Breast epithelium (tissue), 4 donors: Measurements from ENCODE around the gene LYG1. TPM values are rescaled to one million over a fixed set of nuclear protein-coding genes. Genes with fewer than 3 reads are reported as not detected.
"Not testable (repeated sequence)": the region's sequence is repeated elsewhere in the genome, so short reads cannot be mapped to it uniquely, and the experiment has no call there.

ENCODE experiments used
- DNase-seq, 2 donors: peaks; one replicate each; pipeline ENCODE4 v3.0.0-alpha.2; 2019; ENCODE audit warnings: low spot score in 2 of 2
- H3K27ac ChIP-seq, 2 donors: fragments of 200-600 bp; sonication (generic) in 1 of 2; one replicate each; pipeline ENCODE4 v1.5.1; 2016 to 2019; ENCODE audit warnings: mild to moderate bottlenecking in 1 of 2
- H3K27me3 ChIP-seq, 2 donors: fragments of 200-600 bp; sonication (generic) in 1 of 2; one replicate each; pipeline versions ENCODE4 v1.5.1 to v1.6.0; 2017 to 2019; ENCODE audit warnings: control low read depth in 1 of 2, mild to moderate bottlenecking in 1 of 2
- H3K36me3 ChIP-seq: fragments of 200-600 bp; one replicate; pipeline ENCODE4 v1.5.1; 2019
- H3K4me1 ChIP-seq, 2 donors: fragments of 200-600 bp; sonication (generic); one replicate each; pipeline ENCODE4 v1.5.1; 2016 to 2019; ENCODE audit warnings: control low read depth in 1 of 2
- H3K4me3 ChIP-seq, 3 donors: fragments of 200-600 bp; sonication (generic); 1 replicate in 2 of 3; 2 replicates in 1 of 3; pipeline ENCODE4 v1.5.1; 2016 to 2019; ENCODE audit warnings: mild to moderate bottlenecking in 3 of 3, moderate library complexity in 2 of 3
- H3K9me3 ChIP-seq, 2 donors: fragments of 200-600 bp; sonication (generic) in 1 of 2; one replicate each; pipeline ENCODE4 v1.5.1; 2016 to 2019; ENCODE audit warnings: control low read depth in 1 of 2
- POLR2A ChIP-seq: fragments of 450-650 bp; IDR thresholded peaks from one replicate; pipeline ENCODE4 v1.6.1; 2016; ENCODE audit warnings: antibody characterized with exemption, mild to moderate bottlenecking, moderate library complexity
- POLR2AphosphoS5 ChIP-seq, 3 donors: sonication (generic); formaldehyde crosslinking; IDR thresholded peaks; one replicate each; pipeline ENCODE4 v1.6.1; 2017; ENCODE audit warnings: antibody characterized with exemption in 3 of 3
- intact Hi-C: fragments of 100-400 bp; cut with DNase I; formaldehyde crosslinking; loops from one replicate; pipeline ENCODE4 v1.15.1; 2023; ENCODE audit warnings: low total_unique reads
- total RNA-seq, 3 donors: library from RNA; depleted of rRNA; stranded (reverse); fragments of >200 nt; gene quantifications; one replicate each; pipeline ENCODE4 v1.1.0, GENCODE V29; 2016
- TF ChIP-seq, protein P1 (sequence below), 3 donors: fragments of 450-650 bp; IDR thresholded peaks; one replicate each; pipeline ENCODE4 v1.5.1; 2016 to 2017; ENCODE audit warnings: antibody characterized with exemption in 3 of 3, mild to moderate bottlenecking in 3 of 3, moderate library complexity in 3 of 3

The LYG1 gene
- total RNA-seq, 3 donors from 2014 or later: 0.80 to 4.3 (median 2.2) TPM

DNA sequence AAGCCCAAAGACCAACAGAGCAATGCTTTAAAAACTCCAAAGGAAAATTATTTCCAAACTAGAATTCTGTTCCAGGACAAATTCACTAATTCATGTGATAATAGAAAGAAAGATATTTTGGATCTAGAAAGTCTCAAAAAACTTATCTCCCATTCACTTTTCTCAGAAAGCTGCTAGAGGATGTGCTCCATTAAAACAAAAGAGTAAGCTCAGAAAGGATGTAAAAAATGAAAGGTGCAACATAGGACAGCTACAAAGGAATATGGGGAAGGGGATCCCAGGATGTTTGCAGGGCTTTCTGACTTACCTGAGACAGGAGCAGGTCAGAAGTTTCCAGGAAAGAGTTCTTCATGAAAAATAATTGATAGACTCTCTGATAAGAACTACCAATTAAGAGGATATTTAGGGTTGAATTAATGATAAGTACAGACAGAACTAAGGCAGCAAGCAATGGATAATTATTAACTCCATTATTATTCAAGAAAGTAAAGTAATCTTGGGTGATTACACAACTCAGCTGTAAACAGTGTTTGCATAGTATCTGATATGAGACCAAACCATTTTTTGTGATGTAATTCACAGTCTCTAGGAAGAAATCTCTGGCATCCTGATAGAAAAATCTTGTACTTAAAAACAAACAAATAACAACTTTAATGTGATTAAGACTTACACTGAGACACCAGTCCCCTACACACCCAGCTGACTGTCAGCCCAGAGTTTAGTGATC, 20.9 kb downstream of the LYG1 start:
- no peak overlapping the region for H3K4me3 ChIP-seq
- intact Hi-C loops: loop anchor here (5.0 kb wide), 1 partner anchor 1067 kb away; no protein-coding TSS in a partner anchor
- DNase-seq: no peak
- no peaks in the 10 kb centered on the region for H3K4me1 ChIP-seq
- peaks cover 0 to 5% of the 10 kb centered on the region in 2 donors for H3K9me3 ChIP-seq
- H3K36me3 ChIP-seq: no peaks in the 10 kb centered on the region
- TF ChIP-seq POLR2AphosphoS5 (IDR thresholded peaks at IDR 0.05): no peak
- TF ChIP-seq, protein P1, sequence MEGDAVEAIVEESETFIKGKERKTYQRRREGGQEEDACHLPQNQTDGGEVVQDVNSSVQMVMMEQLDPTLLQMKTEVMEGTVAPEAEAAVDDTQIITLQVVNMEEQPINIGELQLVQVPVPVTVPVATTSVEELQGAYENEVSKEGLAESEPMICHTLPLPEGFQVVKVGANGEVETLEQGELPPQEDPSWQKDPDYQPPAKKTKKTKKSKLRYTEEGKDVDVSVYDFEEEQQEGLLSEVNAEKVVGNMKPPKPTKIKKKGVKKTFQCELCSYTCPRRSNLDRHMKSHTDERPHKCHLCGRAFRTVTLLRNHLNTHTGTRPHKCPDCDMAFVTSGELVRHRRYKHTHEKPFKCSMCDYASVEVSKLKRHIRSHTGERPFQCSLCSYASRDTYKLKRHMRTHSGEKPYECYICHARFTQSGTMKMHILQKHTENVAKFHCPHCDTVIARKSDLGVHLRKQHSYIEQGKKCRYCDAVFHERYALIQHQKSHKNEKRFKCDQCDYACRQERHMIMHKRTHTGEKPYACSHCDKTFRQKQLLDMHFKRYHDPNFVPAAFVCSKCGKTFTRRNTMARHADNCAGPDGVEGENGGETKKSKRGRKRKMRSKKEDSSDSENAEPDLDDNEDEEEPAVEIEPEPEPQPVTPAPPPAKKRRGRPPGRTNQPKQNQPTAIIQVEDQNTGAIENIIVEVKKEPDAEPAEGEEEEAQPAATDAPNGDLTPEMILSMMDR (IDR thresholded peaks at IDR 0.05): no peak
- no peak for TF ChIP-seq POLR2A
- H3K27ac ChIP-seq: no peak overlapping the region
- H3K27me3 ChIP-seq: no peaks in the 10 kb centered on the region

DNA sequence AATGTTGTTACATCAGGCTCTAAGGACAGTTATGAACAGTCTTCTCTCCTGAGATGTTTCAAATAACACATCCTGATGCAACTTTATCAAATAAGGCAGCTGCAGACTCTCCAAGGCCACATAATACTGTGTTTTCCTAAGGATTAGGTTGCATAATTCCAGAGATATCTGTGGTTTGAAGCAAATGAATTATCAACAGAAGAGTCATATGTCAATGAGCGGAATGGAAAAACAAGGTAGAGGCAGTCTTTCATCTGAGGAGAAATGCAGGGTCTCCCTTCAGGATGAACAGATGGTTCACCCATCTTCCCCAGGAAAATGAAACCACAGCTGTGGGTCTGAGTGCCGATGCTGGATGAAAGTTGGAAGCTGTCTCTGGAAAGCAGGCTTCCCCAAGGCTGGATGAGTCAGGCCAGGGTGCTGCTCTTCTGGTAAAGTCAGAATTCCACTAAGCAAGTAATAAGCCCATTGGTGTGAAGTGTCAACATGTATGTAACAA, 22.2 kb downstream of the LYG1 start:
- H3K4me1 ChIP-seq: no peaks in the 10 kb centered on the region
- no peak for DNase-seq
- H3K27me3 ChIP-seq: no peaks in the 10 kb centered on the region
- TF ChIP-seq POLR2A: no peak
- TF ChIP-seq POLR2AphosphoS5 (IDR thresholded peaks at IDR 0.05): no peak
- TF ChIP-seq, protein P1 (IDR thresholded peaks at IDR 0.05): no peak
- H3K36me3 ChIP-seq: no peaks in the 10 kb centered on the region
- intact Hi-C loops: loop anchor here (5.0 kb wide), 1 partner anchor 1068 kb away; no protein-coding TSS in a partner anchor
- H3K9me3 ChIP-seq: peaks cover 0 to 5% of the 10 kb centered on the region in 2 donors
- no peak overlapping the region for H3K4me3 ChIP-seq
- H3K27ac ChIP-seq: no peak overlapping the region

DNA sequence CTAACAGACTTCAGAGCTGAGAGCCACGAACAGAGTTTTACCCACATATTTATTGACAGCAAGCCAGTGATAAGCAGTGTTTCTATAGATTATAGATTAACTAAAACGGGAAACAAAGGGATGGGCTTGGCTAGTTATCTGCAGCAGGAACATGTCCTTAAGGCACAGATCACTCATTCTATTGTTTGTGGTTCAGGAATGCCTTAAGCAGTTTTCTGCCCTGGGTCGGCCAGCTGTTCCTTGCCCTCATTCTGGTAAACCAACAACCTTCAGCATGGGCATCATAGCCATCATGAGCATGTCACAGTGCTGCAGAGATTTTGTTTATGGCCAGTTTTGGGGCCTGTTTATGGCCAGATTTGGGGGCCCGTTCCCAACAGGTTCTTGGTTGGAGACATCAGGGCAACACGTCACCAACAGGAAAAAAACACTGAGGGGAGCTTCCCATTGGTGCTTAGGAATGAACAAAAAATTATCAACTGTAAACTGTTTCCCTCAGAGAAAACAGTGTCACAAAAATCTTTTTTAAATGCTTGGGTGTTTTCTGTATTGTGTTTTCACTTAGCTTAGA, 22.7 kb downstream of the LYG1 start:
- H3K4me1 ChIP-seq, H3K9me3 ChIP-seq, H3K36me3 ChIP-seq, H3K27ac ChIP-seq, DNase-seq, H3K27me3 ChIP-seq, H3K4me3 ChIP-seq: not testable (repeated sequence)
- intact Hi-C loops: loop anchor here (5.0 kb wide), 1 partner anchor 1069 kb away; no protein-coding TSS in a partner anchor

DNA sequence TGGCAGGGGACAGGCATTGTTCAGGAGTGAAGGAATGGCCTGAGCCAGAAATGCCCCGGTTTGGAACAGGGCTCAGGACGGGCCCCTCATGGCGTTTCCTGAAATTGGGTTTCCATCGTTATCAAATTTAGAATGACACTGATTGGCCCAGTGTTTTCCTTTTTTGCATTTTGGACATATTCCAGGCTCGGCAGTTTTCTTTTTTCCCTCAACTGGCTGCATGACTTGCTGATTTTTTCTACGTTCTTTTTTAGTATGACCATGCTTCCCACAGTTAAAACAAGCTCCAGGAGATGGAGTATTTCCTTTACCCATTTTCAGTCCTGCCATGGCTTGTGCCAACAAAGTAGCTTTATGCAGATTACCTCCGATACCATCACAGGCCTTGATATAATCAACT, 25.1 kb downstream of the LYG1 start:
- H3K4me3 ChIP-seq: no peak overlapping the region
- no peak overlapping the region for H3K27ac ChIP-seq
- intact Hi-C loops: loop anchor here (5.0 kb wide), 1 partner anchor 1071 kb away; no protein-coding TSS in a partner anchor
- no peak for DNase-seq
- no peaks in the 10 kb centered on the region for H3K4me1 ChIP-seq
- peaks cover 0 to 9% of the 10 kb centered on the region in 2 donors for H3K9me3 ChIP-seq
- TF ChIP-seq POLR2A: no peak
- no peak for TF ChIP-seq POLR2AphosphoS5 (IDR thresholded peaks at IDR 0.05)
- TF ChIP-seq, protein P1 (IDR thresholded peaks at IDR 0.05): no peak
- H3K27me3 ChIP-seq: no peaks in the 10 kb centered on the region
- no peaks in the 10 kb centered on the region for H3K36me3 ChIP-seq

DNA sequence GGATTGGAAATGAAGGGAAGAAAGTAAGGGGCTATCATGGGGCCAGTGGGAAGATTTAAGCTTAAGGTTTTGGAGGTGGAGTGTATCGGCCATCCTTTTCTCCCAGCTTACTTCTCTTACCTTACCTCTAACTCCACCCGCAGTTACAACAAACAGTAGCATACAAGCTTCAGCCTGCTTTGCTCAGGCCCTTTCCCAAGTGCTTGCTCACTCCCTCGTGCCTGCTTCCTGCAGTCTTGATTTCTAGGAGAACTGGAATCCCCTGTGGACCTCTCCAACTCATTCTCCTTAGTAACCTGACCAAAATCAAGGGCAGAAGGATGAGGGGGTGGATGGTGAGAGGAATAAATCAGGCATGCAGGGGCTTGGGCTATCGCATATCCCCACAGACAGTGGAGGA, 39.8 kb downstream of the LYG1 start:
- no peak overlapping the region for H3K27ac ChIP-seq
- no peaks in the 10 kb centered on the region for H3K9me3 ChIP-seq
- DNase-seq: no peak
- intact Hi-C loops: no loop called here
- H3K27me3 ChIP-seq: no peaks in the 10 kb centered on the region
- no peak overlapping the region for H3K4me3 ChIP-seq
- TF ChIP-seq POLR2A: no peak
- TF ChIP-seq, protein P1 (IDR thresholded peaks at IDR 0.05): no peak
- no peak for TF ChIP-seq POLR2AphosphoS5 (IDR thresholded peaks at IDR 0.05)
- H3K36me3 ChIP-seq: no peaks in the 10 kb centered on the region
- no peaks in the 10 kb centered on the region for H3K4me1 ChIP-seq
